Right hindlimb (tissue), 1 donor: ENCODE measurements around the gene TXNDC8.

ENCODE experiments used
- DNase-seq: peaks from one replicate; pipeline ENCODE4 v3.0.0-alpha.2; 2018

Gene TXNDC8

DNA sequence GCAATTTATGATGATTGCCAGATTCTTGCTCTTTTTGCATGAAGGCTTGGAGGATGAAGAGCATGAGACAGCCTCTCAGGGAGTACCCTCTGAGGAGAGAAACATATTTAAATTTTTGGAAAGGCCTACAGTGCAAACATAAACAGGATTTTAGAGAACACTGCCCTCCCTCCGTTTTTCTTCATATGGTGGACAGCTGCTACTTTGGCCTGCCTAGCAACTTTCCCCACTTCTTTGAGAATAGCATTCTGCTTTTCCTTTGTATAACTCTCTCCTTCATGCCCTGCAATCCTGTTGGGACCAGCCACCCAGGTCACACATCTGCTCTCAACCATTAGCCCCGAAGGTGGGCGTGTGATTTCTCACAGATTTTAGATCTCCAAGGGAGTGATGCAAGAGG, 60.9 kb downstream of the TXNDC8 start:
- peak; percentile 48 for DNase-seq

DNA sequence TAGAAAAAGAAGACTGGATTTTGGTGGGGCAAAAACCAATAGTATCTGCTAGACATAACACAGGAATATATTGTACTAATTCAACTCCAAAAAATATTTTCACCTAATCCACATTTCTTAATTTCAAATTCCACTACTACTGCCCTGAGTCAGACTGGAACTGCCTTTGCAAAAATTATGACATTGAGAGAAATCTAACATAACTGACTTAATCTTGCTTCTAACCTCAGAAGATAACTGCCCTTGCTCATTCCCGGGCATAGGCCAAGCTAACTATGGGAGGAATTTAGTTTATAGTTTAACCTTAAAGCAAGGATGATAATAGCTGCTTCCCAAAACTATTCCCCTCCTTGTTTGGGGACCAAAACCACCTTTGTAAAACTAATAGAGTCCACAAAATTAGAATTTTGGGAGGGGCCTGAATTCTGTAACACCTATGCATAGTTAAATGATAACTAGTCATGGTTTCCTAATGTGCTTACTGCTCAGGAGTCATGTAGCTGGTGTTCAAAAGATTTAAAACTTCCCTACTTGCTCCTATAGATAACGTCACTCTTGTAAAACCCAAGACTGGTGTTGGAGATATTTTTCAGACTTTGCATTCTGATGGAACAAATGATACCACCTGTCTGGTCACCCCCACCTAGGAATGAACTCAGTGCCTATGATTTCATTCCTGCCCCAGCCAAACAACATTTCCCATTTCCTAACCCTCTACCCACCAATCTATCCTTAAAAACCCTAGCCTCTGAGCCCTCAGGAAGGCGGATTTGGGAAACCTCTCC, 67.3 kb downstream of the TXNDC8 start:
- DNase-seq = no peak

DNA sequence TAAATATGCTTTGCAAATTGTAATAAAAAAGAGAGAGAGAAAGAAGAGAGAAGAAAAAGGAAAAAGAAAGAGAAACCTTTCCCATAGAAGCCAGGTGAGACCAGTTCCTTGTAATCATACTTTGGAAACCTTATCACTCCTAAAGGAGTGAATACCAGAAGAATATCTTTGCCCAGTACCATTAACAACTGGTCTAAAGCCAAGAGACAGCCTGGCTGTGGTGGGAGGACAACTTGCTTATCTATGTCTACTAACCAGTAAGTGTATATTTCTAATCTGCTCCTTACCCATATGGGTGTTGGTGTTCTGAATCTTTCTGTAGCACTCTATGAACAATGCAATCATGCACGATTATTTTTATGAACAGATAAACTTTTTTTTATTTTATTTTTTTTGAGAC, 70.9 kb downstream of the TXNDC8 start:
- no peak for DNase-seq

DNA sequence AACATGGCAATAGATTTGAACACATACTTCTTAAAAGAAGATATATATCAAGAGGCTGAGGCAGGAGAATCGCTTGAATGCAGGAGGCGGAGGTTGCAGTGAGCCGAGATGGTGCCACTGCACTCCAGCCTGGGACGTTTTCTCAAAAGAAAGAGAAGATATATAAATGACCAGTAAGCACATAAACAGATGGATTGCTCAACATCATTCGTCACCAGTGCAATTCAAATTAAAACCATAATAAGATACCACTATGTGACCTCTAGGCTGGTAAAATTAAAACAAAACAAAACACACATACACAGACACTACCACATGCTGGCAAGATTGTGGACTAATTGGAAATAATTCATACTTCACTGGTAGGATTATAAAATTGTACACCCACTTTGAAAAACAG, 76.0 kb downstream of the TXNDC8 start:
- DNase-seq = no peak

DNA sequence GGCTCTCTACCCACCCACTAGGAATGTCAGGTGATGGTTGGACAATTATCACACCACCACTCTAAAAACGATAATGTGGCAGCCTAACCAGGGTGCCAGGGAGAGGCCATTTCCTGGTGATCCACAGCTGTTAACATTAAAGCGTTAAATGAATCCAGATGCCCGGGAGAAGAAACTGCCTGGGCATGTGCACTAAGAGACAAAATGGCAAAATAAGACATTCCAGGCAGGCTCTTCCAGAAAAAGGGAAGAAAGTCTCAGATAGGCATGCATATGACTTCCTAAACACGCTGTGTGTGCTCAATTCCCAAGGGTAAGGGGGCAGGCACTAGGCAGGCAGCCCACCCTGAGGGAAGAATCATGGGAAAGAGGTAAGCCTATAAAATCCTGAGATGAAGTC, 76.8 kb downstream of the TXNDC8 start:
- DNase-seq = no peak

DNA sequence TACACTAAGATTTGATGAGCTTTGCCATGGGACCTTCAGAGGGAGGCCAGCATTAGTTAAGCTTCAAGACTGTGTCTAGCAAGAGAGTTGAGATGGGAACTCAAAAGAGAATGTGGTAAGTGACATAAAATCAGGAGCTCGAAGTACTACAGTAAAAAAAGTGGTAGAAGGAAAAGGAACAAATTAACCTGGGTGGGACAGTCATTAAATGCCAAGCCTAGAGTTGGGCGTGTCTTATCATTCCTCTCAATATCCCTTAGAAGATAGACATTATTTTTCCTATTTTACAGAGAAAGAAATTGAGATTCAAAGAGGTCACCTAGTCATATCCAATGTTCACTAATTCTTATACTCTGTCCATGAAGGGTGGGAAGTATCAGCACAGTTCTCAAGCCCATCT, 78.1 kb downstream of the TXNDC8 start:
- DNase-seq = no peak

DNA sequence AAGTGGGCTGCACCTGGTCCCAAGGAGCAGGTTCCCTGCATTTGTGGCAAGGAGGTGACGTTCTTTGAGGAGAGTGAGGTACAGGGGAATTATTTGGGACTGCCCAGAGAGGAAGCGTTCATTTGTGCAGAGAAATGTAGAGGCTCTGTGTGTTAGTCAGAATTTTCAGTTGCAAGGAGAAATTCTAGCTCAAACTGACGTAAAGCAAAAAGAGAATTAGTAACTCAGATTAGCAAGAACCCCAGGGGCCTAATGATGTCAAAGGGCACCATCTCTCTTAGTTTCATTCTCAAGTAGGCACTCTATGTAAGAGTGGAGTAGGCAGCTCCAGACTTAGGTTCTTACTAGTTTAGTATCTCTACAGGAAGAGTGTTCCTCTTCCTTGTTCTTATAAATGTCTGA, 79.0 kb downstream of the TXNDC8 start:
- DNase-seq = no peak

DNA sequence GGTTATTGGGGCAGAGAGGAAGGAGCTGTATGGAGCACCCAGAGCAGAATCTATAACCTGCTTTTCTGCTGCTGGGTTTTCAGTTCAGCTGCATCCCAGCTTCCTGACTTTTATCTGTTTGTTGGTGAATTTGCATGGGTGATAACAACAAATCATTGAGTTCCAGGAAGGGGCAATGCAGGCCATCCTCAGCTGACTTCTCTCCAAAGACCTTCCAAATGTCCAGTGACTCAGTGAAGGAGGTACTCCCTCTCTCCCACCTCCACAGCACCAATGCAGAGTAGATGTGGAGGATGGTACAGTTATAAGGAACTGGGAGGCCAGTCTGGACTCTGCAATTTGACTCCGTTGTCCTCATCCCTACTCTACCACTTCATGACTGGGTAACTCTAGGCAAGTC, 79.7 kb downstream of the TXNDC8 start:
- DNase-seq = no peak

DNA sequence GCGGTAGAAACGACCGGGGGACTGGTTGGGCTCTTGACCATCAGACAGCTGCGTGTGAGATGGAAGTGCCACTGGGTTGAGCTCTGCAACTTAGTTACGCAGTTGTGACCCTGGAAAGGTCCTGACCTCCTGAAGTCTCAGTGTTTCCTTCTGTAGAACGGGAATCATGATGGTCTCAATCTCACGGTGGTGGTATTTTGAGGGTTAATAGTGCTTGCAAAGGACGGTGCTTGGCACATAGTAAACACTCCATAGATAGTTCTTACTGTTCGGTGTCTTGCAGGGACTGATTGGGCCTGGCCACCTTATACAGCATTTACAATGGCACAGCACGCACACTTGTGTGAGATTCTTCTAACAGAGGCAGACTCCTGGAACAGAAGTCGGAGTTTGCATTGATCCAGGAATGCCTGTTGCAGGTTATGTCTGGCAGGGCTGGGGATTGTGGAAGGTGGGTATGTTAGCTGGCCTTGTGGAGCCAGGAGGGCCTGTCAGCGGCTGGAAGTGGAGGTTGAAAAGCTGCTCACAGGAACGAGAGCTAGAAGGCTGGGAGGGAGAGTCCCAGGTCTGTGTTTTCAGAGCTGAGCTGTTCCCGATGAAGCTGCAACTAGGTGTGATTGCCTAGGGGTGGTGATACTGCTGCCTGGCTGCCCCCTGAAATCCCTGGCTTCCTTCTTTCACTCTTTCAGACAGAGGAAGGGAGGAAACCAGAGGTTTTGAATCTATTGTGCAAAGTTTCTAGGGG, 80.4 kb downstream of the TXNDC8 start:
- peak; percentile 30 for DNase-seq

DNA sequence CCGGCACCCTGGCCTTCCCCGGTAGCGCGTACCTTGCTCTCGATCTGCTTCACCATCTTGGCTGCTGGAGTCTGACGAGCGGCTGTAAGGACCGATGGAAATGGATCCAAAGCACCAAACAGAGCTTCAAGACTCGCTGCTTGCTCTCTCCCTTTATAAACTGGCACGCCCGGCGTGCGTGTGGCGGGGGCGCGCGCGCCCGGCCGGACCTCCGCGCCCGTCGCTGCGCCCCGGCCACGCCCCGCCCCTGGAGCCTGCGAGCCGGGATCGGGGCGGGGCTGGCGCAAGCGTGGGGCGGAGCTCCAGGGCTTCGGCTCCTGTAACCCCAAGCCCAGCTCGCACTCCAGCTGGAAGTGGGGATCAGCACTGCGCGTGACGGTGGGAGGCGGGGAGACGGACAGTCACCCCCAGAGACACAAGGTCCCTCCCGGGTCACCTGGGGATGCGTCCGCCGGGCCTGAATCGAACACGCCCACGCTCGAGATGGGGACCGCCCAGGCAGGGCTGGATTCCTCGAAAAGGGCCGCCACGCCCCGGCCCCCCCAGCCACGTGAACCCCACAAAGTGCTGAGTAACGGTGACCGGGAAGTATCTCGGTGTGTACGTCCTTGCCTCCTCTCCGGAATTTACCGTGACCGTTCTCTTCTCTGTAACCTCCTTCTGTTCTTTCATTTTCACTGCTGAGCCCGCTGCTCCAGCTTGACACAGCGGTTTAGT, 81.1 kb downstream of the TXNDC8 start, which contains the start of gene TXN:
TXN (minus strand) TSS at position 128 of the 717 bp plus-strand sequence; CDS start at position 56, 72 bp downstream.
- DNase-seq = peak; percentile 92

DNA sequence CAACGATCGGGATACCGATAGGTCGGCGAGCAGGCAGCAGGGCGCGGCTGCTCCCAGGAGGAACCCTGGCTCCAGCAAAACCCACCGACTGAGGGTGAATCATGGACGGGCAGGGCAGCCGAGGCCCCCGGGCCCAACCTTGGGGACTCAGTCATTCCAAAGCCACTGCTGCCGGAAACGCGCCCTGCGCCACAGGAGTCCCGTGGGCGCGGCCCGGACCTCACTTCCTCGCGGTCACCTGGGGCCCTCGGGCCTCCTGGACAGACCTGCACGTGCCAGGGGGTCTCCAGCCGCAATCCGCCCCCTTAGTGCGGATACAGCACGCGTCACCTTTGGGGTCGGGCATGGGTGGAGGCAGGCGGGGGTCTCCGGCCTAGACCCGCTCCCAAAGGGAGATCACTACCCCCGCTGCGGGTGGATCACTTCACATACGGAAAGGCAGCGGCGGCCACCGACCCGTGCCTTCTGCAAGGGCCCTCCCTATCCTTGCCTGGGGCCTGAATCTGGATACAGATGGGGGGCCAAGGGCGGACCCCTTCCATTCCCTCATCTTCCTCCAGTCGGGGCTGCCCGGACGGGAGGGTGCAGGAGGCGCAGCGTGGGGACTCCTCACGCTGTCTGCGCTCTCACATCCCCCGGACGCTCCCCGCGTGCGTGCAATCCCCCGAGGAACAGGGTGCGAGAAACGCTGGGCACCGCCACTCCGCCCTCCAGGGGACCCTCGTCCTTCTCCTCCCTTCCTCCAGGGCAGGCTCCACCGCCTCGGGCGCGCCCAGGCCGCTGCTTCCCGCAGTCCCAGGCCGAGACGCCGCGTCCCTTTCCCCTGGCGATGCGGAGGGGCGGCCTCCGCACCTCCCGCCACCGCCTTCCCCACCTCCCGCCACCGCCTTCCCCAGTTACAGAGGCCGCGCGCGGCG, 81.9 kb downstream of the TXNDC8 start:
- peak; percentile 59 for DNase-seq

DNA sequence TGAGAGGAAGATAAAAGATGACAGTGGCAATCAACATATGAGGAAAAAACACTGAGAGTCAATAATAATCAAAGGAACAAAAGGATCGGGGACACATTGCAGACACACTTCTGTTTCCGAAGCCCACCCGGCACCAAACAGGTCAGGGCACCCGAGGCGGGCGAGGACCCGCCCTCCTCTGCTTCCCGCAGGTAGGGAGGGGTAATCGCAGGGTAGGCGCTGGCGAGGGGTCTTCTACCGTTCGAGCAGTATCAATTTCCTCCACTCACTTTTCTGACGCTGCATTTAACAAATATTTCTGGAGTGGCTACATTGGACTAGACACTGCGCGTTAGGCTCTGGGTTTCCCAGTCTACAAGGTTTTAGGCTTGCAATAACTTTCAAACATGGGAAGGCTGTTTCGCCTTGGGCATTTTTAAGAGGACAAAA, 82.6 kb downstream of the TXNDC8 start:
- no peak for DNase-seq

DNA sequence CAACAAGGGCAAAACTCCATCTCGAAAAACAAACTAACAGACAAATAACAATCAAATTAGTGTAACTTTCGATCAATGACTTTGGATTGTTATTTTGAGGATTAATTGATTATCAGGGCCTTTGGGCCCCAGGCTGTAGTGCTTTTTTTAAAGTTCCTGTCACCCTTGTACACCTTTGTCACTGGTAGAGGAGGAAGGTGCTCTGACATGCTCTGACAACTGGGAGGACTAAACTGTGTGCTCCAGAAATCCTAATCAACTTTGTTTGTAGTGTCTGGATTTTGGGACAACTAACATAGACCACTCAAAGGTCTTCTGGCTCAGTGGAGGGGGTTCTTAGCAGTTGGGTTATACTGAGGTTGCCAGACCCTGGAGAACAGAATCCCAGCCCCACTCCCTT, 83.2 kb downstream of the TXNDC8 start:
- DNase-seq = no peak
